Cortex of kidney (tissue), 1 donor: ENCODE data around the gene PITPNC1.
"Not testable (repeated sequence)": the region's sequence is repeated elsewhere in the genome, so short reads cannot be mapped to it uniquely, and the experiment has no call there.

Experiments
- DNase-seq: peaks from one replicate; lab custom pipeline; 2025; lab: John Stamatoyannopoulos, UW

PITPNC1 gene

DNA sequence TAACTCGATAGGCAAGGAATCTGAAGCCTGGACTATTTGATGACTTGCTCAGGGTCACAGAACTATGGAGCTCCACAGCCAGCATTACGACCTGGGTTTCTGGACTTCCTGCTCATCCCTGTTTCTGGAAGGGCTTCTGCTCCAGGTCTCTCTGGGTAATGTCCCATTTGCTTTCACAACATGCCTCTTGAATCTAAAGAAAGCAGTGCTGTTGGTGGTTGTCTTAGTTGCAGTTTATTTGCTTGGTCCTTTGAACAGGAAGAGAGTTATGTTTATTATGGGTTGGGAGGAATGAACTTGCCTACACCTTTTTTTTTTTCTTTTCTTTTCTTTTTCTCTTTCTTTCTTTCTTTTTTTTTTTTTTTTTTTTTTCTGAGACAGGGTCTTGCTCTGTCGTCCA is 84.8 kb downstream of the PITPNC1 start:
- DNase-seq: no peak

DNA sequence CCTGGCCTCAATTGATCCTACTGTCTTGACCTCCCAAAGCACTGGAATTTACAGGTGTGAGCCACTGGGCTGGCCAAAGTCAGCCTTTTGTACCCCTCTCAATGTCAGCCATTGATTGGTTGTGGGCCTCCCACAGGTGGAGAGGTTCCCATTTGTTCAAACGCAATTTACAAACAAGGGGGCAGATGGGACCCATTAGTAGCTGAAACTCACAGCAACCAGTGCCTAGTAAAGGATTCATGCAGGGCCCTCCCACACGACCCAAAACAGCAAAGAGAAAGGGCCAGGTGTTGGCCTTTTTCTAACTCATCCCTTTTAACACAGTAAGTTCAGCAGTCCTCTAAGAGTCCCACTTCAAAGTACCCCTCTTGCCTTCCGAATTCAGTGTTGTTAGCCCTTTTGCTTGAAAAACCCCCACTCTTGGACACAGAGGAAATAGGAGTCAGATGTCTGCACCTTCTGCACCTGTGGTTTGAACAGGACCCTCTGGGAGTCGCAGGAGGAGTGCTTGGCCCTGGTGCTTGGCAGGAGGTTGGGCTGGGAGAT is 89.2 kb downstream of the PITPNC1 start:
- no peak for DNase-seq

DNA sequence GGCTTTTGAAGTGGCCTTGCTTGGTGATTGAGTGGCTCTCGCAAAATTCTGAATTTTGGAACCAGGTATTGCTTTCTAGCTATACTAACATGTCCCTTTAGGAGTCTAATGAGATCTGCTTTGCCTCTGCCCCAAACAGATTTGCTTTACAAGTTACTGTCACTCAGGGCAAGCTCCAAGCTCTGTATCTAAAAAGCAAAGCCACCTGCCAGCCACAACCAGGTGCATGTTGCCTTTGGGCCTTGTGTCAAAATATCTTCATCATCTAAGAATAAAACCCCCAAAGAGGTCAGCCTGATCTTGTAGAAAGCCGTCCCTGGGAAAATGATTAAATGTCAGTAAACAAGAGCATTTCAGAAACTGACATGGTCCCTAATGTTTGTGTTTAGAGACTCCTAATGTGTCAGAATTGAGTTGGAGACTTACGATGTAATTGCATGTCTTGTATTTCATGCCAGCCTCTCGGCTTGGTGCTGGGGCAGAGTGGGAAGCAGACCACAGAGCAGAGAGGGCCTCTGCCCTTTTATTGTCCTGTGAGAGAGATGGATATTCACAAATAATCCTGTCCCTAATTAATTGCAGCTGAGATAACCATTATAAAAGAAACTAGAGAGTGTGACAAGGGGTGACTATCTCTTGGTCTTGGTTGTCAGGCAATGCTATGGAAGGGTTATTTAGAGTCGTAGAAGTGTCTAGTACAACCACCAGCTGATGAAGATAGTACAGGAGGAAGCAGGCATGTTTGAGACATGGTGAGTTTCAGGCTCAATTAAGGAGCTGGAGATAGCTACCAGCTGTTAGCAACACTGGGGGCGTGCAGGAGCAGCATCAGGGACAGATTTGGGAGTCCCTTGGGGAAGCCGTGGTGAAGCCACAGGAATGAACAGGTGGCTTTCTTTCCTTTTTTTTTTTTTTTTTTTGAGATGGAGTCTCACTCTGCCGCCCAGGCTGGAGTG is 90.7 kb downstream of the PITPNC1 start:
- DNase-seq: no peak

DNA sequence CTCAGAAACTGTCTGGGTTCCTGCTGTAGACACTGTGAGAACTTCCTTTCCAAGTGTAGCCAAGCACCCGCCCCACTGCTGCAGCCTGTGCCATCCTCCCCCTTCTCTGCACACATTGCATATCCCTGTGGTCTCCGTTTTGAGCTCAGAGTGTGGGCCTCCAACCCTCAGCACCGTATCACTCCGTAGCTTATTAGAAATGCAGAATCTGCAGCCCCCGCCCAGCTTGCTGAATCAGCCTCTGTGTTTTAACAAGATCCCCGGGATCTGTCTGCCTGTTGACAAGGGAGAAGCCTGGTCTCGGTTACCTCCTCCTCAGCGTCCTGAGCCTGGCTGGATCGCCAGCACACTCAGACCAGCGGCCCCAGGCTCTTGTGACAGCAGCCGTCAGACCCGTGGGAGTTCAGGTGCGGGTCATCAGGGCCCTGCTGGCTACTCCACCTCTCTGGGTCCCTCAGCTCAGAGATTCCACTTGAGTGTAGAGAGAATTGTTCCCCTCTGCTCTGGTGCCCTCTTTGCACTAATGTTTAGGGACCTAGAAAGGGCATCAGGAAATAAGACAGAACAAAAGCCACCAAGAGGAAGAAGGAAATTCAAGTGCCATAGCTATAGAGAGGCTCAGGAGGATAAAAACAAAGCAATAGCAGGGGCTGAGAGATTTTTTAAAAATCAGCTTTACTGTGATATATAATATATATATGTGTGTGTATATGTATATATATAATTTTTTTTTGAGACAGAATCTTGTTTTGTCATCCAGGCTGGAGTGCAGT is 92.3 kb downstream of the PITPNC1 start:
- DNase-seq: no peak

DNA sequence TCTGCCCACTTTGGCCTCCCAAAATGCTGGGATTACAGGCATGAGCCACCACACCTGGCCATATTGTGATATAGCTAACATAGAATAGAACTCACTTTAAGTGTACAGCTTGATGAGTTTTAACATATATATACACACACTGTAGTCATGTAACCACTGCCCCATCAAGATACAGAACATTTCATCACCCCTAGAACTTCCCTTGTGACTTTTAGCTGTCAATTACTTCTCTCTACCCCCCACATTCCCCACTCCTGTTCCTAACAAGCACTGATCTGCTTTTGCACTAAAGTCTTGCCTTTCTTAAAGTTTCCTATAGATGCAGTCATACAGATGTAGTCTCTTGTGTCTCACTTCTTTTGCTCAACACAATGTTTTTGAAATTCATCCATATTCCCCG is 93.1 kb downstream of the PITPNC1 start:
- DNase-seq: no peak

DNA sequence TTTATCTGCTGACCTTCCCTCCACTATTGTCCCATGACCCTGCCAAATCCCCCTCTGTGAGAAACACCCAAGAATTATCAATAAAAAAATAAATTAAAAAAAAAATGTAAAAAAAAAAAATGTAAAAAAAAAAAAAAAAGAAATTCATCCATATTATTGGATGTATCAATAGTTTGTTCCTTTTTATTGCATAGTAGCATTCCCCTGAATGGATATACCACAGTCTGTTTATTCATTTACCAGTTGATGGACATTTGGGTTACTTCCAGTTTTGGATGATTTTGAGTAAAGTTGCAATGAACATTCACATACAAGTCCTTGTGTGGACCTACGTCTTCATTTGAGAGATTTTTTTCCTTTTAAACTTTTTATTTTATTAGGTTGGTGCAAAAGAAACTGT is 94.0 kb downstream of the PITPNC1 start:
- no peak for DNase-seq

DNA sequence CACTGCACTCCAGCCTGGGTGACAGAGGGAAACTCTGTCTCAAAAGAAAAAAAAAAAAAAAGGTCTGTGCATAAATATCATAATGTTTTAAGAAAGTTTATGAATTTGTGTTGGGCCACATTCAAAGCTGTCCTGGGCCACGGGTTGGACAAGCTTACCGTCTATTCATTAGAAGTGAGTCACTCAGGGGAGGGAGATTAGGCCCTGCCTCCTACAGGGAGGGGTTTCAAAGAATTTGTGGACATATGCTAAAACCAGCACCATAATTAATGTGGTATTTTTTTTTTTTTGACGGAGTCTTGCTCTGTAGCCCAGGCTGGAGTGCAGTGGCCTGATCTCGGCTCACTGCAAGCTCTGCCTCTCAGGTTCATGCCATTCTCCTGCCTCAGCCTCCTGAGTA is 95.5 kb downstream of the PITPNC1 start:
- not testable (repeated sequence) for DNase-seq

DNA sequence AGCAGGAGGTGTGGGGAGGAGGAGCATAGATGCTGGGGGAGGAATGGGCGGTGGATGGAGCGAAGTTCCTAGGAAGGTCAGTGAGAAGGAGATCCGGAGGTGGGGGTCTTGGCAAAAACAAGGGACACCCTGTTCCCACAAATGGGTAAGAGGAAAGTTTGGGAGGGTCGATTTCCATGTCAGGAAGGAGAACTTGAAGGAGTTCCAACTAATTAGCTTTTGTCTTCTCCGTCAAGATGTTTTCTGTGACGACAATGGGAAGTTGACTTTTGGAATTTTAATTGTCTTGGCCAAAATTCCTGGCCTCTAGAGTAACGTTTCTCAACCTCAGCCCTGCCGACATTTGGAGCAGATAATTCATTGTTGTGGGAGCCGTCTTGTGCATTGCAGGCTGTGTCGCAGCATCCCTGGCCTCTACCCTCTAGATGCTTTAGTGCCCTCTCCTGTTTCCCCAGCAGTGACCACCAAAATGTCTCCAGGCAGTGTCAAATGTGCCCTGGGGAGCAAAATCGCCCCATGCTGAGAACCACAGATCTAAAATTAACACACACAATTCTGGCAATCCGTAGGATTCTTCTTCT is 97.1 kb downstream of the PITPNC1 start:
- no peak for DNase-seq

DNA sequence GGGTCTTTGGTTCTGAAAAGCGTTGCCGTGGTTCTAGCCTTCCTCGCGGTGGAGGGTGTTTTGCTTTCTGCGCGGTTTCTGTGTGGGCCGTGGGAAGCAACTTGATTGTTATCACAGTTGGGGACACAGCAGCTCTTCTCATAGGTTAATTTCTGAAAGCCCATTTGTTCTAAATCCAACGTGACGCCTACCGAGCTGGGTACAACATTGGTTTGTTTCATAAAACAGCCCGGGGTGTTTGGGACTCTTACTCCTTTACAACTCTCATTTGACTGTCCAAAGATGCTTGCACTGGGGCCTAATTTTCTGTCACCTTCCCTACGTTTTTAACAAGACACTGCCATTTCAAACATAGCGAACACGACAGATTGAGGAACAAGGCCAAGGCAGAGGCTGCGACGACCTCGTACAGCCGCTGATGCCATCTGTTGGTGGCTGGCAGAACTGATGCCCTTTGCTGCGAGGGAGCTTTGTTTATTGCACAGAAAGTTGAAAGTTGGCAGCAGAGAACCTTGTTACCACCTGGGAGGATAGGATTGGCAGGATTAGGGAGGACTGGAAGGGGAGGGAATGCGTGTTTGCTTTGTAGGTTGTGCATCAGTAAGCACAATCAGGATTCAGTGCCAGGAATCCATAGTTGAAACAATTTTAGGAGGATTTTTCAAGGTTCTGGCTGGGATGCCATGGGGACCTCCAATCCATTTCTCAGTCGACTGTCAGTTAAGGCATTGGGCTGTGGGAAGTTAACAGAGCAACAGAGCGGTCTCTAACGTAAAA is 98.3 kb downstream of the PITPNC1 start:
- DNase-seq: no peak

DNA sequence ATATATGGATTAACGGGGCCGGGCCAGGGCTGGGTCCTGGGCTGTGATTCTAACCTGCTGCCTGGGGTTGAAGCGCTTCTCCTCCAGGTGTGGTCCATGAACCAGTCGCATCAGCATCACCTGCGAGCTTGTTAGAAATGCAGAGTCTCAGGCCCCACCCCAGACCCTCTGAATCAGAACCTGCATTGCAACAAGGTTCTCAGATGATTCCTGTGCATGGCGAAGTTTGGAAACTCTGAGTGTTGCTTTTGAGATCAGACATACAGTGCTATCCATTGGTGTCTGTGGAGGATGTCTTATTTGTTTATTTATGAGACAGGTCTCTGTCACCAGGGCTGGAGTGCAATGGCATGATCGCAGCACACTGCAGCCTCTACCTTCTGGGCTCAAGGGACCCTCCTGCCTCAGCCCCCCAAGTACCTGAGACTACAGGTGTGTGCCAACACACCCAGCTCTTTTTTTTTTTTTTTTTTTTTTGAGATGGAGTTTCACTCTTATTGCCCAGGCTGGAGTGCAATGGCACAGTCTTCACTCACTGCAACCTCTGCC is 99.8 kb downstream of the PITPNC1 start:
- DNase-seq: no peak

DNA sequence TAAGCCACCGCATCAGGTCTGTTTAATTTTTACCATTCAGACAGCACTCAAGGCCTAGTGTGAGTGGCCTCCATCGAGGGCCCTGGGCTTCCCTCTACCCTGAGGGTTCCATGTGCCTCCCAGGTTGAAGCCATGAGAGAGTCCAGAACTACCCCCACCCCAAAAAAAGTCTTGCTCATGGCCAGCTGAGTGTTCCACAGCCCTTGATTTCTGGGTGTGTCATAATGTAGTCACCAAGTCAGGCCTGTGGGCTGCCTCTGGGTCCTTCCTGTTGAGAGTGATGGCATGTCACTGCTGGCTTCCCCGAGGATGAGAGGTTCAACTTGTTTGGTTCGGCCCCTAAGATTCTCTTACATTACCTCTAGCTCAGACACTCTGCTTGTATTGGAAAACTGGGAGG is 100.6 kb downstream of the PITPNC1 start:
- DNase-seq: no peak

DNA sequence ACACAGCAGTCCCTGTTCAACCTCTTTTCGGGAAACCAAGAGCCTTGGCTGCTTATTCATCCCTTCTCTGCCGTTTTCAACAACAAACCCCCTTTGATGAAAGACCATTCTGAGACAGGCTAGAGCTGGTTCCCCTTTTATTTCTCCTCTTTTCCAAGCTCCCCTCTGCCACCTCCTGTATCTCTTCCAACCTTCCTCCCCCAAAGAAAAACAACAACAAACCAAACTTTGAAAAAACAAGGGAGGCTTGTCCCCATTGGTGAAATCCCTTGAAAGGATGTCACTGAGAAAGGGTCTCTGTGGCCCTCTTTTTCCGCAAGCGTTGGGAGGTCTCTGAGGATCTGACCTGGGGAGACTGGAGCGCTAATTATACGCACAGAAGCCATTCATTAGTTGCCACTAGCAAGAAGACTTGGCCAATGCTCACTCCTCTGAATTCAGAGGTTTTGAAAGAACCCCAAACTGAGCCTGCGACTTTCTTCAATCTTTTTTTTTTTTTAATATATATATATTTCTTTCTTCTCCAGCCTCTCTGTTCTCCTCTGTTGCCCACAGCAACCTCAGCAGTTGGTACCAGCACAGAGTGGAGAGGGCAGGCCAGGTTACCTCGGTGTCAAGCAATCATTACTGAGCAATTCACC is 101.4 kb downstream of the PITPNC1 start:
- DNase-seq: no peak

DNA sequence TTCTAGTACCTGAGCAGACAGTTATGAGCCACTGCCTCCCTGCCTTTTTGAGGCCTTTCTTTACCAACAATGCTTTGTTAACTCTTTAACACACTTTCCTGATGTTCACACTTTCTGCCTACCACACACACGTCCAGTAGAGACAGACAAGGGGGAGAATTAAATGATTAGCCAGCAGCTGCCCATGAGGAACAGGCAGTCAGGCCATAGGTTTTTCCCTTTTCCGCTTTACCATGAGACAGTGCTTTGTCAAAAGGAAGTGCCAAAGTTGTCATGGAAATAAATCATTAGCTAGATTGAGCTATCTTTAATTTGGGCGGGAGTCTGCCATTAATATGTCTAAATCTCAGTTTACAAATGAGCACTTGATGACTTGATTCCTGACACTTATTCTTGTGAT is 102.1 kb downstream of the PITPNC1 start:
- DNase-seq: no peak

DNA sequence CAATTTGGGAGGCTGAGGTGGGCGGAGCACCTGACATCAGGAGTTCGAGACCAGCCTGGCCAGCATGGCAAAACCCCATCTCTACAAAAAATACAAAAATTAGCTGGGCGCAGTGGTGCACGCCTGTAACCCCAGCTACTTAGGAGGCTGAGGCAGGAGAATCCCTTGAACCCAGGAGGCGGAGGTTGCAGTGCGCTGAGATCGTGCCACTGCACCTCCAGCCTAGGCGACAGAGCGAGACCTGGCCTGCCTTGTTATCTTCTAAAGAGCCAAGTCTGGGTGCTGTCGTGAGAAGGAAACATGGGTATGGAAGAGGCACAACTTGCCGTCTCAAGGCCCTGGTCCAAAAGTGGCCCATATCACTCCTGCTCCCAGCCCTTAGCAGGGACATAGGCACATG is 103.9 kb downstream of the PITPNC1 start:
- not testable (repeated sequence) for DNase-seq

DNA sequence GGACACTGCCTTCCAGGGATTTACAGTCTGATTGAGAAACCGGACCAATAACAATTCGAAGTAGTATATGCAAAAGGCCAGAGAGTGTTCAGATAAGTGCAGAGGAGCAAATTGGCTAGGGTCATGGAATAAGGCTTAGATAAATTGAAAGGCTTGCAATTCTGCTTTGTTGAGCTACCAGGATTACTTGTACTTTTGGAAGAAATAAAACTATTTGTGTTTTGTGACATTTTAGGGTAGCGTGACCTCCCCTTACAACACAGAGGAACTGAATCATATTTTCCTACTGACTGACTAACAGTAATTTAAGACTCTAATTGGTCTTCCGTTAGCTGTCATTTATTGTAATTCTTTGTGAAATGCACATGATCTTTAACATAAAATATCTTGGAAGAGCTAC is 104.7 kb downstream of the PITPNC1 start:
- no peak for DNase-seq

DNA sequence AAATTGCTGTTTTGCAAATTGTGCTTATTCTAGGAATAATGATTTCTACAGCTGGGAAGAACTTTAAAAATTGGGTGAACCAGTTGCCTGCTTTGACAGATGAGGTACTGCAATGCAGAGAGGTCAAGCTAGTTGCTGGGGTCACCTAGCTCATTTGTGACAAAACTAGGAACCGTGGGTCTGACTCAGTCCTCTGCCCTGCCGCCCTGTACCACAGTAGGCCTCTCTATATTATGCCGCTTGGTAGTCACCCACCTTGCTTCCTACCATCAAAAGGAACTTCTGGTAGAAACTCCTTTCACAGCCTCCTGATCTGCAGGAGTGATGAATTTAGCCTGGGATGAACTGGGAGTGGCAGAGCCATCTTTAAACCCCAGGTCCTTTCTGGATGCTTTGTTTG is 105.7 kb downstream of the PITPNC1 start:
- DNase-seq: no peak

DNA sequence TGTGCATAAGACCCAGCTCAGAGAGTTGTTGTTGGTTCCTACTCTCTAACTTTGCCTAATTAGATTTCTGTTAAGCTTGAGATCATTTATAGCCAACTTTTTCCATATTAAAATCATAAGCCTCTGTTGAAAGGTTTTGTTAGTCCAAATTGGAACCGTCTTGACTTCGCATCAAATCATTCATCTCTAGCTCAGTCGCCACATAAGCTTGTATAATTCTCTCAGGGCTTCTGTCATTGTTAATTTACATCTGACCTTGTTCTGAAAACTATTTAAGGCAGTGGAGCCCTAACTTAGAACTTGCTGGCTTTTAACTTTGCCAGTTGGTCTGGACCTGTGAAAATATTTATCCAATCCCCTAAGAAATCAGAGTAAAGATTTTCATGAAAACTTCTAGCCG is 107.2 kb downstream of the PITPNC1 start:
- DNase-seq: no peak

DNA sequence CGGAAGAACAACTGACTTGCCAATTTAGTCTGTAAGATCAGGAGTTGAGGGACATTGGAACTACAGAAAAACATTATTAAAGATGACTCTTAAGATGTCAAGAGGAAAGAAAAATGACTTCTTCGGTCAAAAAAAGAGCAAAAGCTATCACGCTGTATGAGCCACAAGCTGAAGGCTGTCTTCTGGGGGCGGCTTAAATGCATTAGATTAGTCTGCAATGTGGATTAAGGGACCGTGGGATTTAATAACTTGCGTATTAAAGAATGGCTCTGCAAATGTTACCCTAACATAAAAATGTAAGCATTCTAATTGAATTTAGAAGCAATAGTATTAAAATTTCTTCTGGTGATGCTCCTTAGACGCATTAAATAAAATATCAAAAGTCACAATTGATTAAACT is 108.6 kb downstream of the PITPNC1 start:
- no peak for DNase-seq

DNA sequence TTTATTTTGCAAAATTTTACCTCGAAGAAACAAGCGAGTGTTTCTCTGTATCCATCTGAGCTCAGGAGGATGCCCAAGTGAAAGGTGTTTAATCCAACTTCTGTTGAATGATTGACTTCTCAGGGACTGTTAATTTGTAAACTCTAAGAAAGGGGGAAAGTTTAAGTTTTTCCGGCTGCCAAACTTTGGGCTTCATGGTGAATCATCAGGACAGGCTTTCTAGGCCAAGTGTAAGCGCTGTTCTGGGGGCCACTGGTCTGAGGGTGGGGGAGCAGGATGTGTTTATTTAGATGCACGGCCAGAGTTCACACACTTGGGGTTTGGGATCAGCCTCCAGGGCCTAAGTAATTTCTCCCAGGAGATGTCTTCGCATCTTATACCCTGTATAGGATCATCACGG is 110.4 kb downstream of the PITPNC1 start:
- DNase-seq: no peak

DNA sequence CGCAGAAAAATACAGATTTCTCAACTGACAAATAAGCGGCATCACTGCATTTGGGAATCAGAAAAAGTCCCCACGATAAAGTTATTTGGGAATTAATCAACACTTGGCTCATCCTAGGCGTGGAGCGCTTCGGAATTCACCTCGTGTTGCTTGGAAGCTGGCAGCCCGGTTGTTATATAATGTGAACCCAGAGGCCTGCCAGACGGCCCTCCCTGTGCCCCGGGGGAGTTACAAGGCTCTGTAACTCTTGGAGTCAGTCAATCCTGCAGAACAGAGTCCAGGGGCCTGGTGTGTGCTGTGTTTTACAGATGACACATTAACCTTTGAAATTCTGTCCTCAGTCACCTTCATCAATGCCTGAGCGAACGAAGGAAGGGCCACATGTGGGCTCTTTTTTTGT is 111.1 kb downstream of the PITPNC1 start:
- no peak for DNase-seq

DNA sequence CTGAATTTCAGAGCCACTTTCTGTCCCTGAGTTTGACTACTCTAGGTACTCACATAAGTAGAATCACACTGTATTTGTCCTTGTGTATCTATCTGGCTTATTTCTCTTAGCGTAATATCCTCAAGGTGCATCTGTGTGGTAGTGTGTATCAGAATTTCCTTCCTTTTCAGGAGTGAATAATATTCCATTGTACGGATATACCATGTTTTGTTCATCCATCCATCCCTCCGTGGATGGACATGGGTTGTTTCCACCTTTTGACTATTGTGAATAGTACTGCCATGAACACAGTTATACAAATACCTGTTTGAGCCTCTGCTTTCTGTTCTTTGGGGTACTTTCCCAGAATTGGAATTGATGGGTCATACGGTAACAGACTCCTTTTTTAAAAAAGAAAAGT is 111.7 kb downstream of the PITPNC1 start:
- DNase-seq: no peak
